GM12878 (cell line): ENCODE results near the gene PPT2. TPM values are rescaled to one million over a fixed set of nuclear protein-coding genes. Genes with fewer than 3 reads are reported as not detected.

Experiments used
- ATAC-seq: fragments of 200-7000 bp; cut with Tn5 transposase; 3 replicates; pipeline ENCODE4 v1.9.1; 2020; ENCODE audit warnings: mild to moderate bottlenecking, moderate library complexity
- BruUV-seq: library from RNA; stranded (reverse); fragments of 400-500 nt; replicated peaks from 2 replicates; lab custom pipeline; 2021; lab: Mats Ljungman, UMichigan
- CTCF ChIA-PET: fragments of 300-600 bp; sonication (Branson Sonifier 250); formaldehyde crosslinking; extraction: SDS; loops from one replicate; lab custom pipeline; 2021; ENCODE audit warnings: inconsistent platforms; lab: Yijun Ruan, JAX
- POLR2A ChIA-PET: fragments of 350-600 bp; formaldehyde crosslinking; extraction: SDS; loops from one replicate; lab custom pipeline; 2021; ENCODE audit warnings: inconsistent platforms; lab: Charles Lee
- RAD21 ChIA-PET: fragments of 300-600 bp; sonication (Branson Sonifier 250); formaldehyde crosslinking; loops from one replicate; lab custom pipeline; 2023; ENCODE audit warnings: antibody characterized with exemption; ENCODE audit not compliant: unreplicated experiment; lab: Charles Lee
- SMC1A ChIA-PET: fragments of 300-600 bp; sonication (Branson Sonifier 250); formaldehyde crosslinking; loops from one replicate; lab custom pipeline; 2023; ENCODE audit not compliant: unreplicated experiment, uncharacterized antibody; lab: Charles Lee
- DNase-seq: peaks from one replicate; pipeline ENCODE4 v3.0.0-alpha.2; 2011; ENCODE audit warnings: low read depth, low spot score
- FAIRE-seq: peaks from 3 replicates; lab custom pipeline; 2011; peaks lifted over from hg19 to GRCh38; lab: Jason Lieb, UNC
- H2AFZ ChIP-seq: 2 replicates; pipeline ENCODE4 v1.6.0; 2011; ENCODE audit warnings: low read depth, low read length, control low read depth; ENCODE audit not compliant: control insufficient read depth
- H3K27ac ChIP-seq: 2 replicates; pipeline ENCODE4 v1.5.1; 2011; ENCODE audit warnings: control low read depth; ENCODE audit not compliant: control insufficient read depth, insufficient read depth
- H3K27me3 ChIP-seq, 2 experiments: replicated peaks in 1 of 2; 2 replicates each; pipeline versions ENCODE4 v1.6.0 to v1.6.1; 2011; ENCODE audit warnings: low read length in 1 of 2; ENCODE audit not compliant: control insufficient read depth in 2 of 2, insufficient read depth in 2 of 2
- H3K36me3 ChIP-seq, 2 experiments: 2 replicates each; pipeline ENCODE4 v1.5.1; 2011; ENCODE audit warnings: low read length in 1 of 2; ENCODE audit not compliant: control insufficient read depth in 2 of 2, insufficient read depth in 2 of 2
- H3K4me1 ChIP-seq: 2 replicates; pipeline ENCODE4 v1.6.1; 2011; ENCODE audit warnings: mild to moderate bottlenecking, low read length, moderate library complexity, mixed read lengths; ENCODE audit not compliant: control insufficient read depth, insufficient read depth
- H3K4me2 ChIP-seq: 2 replicates; pipeline ENCODE4 v1.6.0; 2011; ENCODE audit warnings: control low read depth; ENCODE audit not compliant: control insufficient read depth, insufficient read depth
- H3K4me3 ChIP-seq: fragments of 200-600 bp; sonication (generic); 2 replicates; pipeline ENCODE4 v1.5.1; 2016
- H3K79me2 ChIP-seq: 2 replicates; pipeline ENCODE4 v1.6.0; 2011; ENCODE audit warnings: low read length; ENCODE audit not compliant: control insufficient read depth, insufficient read depth
- H3K9ac ChIP-seq: 2 replicates; pipeline ENCODE4 v1.8.0; 2011; ENCODE audit warnings: low read length, control low read depth, mixed read lengths; ENCODE audit not compliant: control insufficient read depth, insufficient read depth
- H3K9me3 ChIP-seq: replicated peaks from 3 replicates; pipeline ENCODE4 v1.5.1; 2011; ENCODE audit warnings: mild to moderate bottlenecking, low read length; ENCODE audit not compliant: control insufficient read depth, insufficient read depth
- H4K20me1 ChIP-seq: 2 replicates; pipeline ENCODE4 v1.6.0; 2011; ENCODE audit not compliant: control insufficient read depth, insufficient read depth
- CBX5 ChIP-seq: sonication (generic); IDR thresholded peaks from 2 replicates; pipeline ENCODE4 v1.6.1; 2016; ENCODE audit warnings: low read depth, moderate library complexity, mild to moderate bottlenecking, inconsistent platforms
- CHD2 ChIP-seq: IDR thresholded peaks from 2 replicates; pipeline ENCODE4 v1.6.1; 2011; ENCODE audit warnings: low read depth, low read length, improper control_type of control experiment, borderline replicate concordance
- ETV6 ChIP-seq, 2 experiments: fragments of 450-650 bp in 1 of 2; IDR thresholded peaks in 1 of 2; conservative IDR thresholded peaks in 1 of 2; 2 replicates each; pipeline ENCODE4 v1.6.1; 2014; ENCODE audit warnings: antibody characterized with exemption in 1 of 2, borderline replicate concordance in 1 of 2, low read depth in 1 of 2, mild to moderate bottlenecking in 1 of 2, moderate library complexity in 1 of 2
- POLR2A ChIP-seq: IDR thresholded peaks from 2 replicates; pipeline ENCODE4 v1.6.1; 2011; ENCODE audit warnings: low read depth, mild to moderate bottlenecking, low read length
- POU2F2 ChIP-seq: IDR thresholded peaks from 3 replicates; pipeline ENCODE4 v1.6.1; 2011; ENCODE audit warnings: low read depth, mild to moderate bottlenecking, low read length, borderline replicate concordance
- SUPT20H ChIP-seq: IDR thresholded peaks from 2 replicates; pipeline ENCODE4 v1.6.1; 2011; ENCODE audit warnings: low read depth, mild to moderate bottlenecking, low read length, moderate library complexity, borderline replicate concordance; ENCODE audit not compliant: control insufficient read depth
- TAF1 ChIP-seq: IDR thresholded peaks from 2 replicates; pipeline ENCODE4 v1.6.1; 2011; ENCODE audit warnings: mild to moderate bottlenecking, low read depth, low read length, borderline replicate concordance
- YBX1 ChIP-seq: fragments of 450-650 bp; IDR thresholded peaks from 2 replicates; pipeline ENCODE4 v1.6.1; 2016; ENCODE audit warnings: antibody characterized with exemption
- WGBS: methylation state at CpG from one replicate; pipeline ENCODE4 v1.1.6; 2016; ENCODE audit warnings: low lambda C conversion rate; ENCODE audit not compliant: insufficient replicate concordance, insufficient coverage; ENCODE audit errors: missing lambda C conversion rate; 5-methylcytosine and 5-hydroxymethylcytosine counted together
- in situ Hi-C: fragments of 300-500 bp; cut with MboI; formaldehyde crosslinking; loops from 9 replicates; pipeline ENCODE4 v1.14.3; 2018; ENCODE audit warnings: mixed read lengths
- intact Hi-C: fragments of 100-400 bp; cut with micrococcal nuclease; formaldehyde crosslinking; loops from one replicate; pipeline ENCODE4 v1.14.2; 2022; ENCODE audit not compliant: unreplicated experiment
- polyA plus RNA-seq, 11 experiments: library from polyadenylated mRNA; depleted of rRNA in 4 of 11; unstranded in 6 of 11; stranded (reverse) in 5 of 11; fragments of >200 nt; fragmentation: Nextera tagmentation in 4 of 11; fragmentation: Illumina TruSeq in 1 of 11; extraction: Ambion mirVana in 4 of 11; extraction: Trizol in 1 of 11; gene quantifications; 1 replicate in 1 of 11; 2 replicates in 10 of 11; pipeline versions ENCODE4 v1.2.1 to v1.2.3, GENCODE V29; 2011 to 2016; ENCODE audit warnings: inconsistent platforms in 2 of 11, missing spikeins in 2 of 11, low read depth in 1 of 11
- total RNA-seq, 4 experiments: library from RNA; depleted of rRNA in 3 of 4; stranded (reverse); fragments of >200 nt in 3 of 4; fragmentation: Illumina TruSeq in 1 of 4; extraction: Trizol in 1 of 4; gene quantifications; 2 replicates each; pipeline versions ENCODE4 v1.2.1 to v1.2.3, GENCODE V29; 2013 to 2021
- TF ChIP-seq, protein P1 (sequence below): fragments of 450-650 bp; IDR thresholded peaks from 2 replicates; pipeline ENCODE4 v1.6.1; 2017; ENCODE audit warnings: mild to moderate bottlenecking, moderate library complexity

PPT2 gene
- total and polyA plus RNA-seq, 10 of the 15 experiments (the other 5 are each of a cell fraction or from before 2014, with no cell fraction given): 1.3 to 25.5 (median 5.5) TPM

DNA sequence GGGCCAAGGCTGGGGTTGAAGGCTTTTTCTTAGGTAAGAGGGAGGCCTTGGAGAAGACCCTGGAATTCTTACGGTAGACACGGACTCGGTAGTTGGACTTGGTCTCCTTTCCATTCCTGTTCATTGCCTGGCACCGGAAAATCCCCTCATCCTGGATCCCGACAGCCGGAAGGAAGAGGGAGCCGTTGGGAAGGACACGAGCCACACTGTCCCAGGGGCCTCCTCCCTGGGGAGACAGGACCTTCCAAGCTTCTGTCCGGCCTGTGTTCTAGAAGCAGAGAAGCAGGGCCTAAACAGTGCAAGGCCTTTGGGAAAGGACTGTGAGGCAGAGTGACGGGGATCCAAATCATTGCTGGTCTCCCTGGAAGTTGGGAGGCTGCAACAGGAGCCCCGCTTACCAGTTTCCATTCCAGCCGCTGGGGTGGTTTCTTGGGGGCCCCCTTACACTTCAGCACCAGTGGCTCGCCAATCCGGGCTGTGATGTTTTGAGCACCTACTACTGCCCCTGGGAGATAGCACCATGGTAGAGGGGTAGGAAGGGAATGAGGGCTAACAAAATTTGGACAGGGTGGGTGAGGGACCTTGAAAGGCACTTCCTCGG lies 29.6 kb downstream of the PPT2 start:
- TF ChIP-seq YBX1 (no peak), CBX5 (no peak)
- in situ Hi-C loops (no loop called here), intact Hi-C loops (no loop called here)
- Histone ChIP-seq H3K4me2 (no peak overlapping the region), H3K4me1 (peaks cover 21% of the 10 kb centered on the region), H3K27me3 (no peaks in the 10 kb centered on the region), H3K4me3 (no peak overlapping the region), H3K27ac (no peak overlapping the region), H3K36me3 (peaks cover 4 to 9% of the 10 kb centered on the region in 2 experiments; a peak in 3 of 4 replicates), H3K79me2 (peaks cover 22% of the 10 kb centered on the region), H3K9ac (no peak overlapping the region), H2AFZ (no peak overlapping the region), H3K9me3 (no peaks in the 10 kb centered on the region), H4K20me1 (no peaks in the 10 kb centered on the region)
- CTCF ChIA-PET: no interaction called here
- RAD21 ChIA-PET: interaction anchor here (1.2 kb wide), 1 partner anchor 12 kb away, joined by 3 read pairs; no protein-coding TSS in a partner anchor
- SMC1A ChIA-PET: no interaction called here
- DNase-seq (no peak), FAIRE-seq (no peak), ATAC-seq (no peak)
- BruUV-seq: no TSS peak
- WGBS: 88% methylated on average over 15 of the region's 15 CpGs
- POLR2A ChIA-PET: no interaction called here

DNA sequence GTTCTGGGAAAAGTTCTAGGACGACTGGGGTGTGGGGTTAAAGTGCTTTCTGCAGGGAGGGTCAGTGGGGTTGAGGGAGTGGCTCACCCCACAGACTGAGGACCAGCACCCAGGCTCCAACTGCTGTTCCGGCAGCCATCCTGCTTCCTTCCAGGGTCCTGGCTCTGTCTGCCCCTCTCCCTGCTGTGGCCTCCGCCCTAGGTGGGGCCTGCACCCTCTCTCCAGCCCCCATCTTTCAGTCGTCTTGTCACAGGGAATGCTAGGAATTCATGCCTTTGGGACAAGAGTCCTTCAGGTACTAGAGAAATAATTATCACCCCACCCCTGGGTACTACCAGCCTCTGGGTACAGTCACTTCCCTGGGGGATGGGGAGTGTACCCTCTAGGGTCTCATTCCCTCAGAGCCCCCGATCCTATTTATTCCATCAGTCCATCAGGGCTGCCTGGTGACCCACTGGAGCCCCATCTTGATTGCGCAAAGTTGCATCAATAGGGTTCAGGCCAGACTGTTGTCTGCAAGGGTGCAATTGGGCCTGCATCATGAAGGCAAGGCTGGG lies 30.2 kb downstream of the PPT2 start, which contains the start of gene AGER:
Gene AGER, minus strand, starts transcription at position 170 of the 557 bp plus-strand sequence. Its CDS starts 31 bp downstream, at position 139.
- in situ Hi-C loops (no loop called here), intact Hi-C loops (no loop called here)
- CTCF ChIA-PET: no interaction called here
- RAD21 ChIA-PET: no interaction called here
- DNase-seq (no peak), ATAC-seq (no peak), FAIRE-seq (no peak)
- H3K36me3 ChIP-seq: peaks cover 4 to 9% of the 10 kb centered on the region in 2 experiments; a peak in 3 of 4 replicates
- H3K9ac ChIP-seq: no peak within 1 kb of the TSS
- no TSS peak for BruUV-seq
- no peak within 1 kb of the TSS for H3K4me2 ChIP-seq
- SMC1A ChIA-PET: no interaction called here
- H3K9me3 ChIP-seq: no peaks in the 10 kb centered on the region
- no peak within 1 kb of the TSS for H2AFZ ChIP-seq
- peaks cover 22% of the 10 kb centered on the region for H3K79me2 ChIP-seq
- H3K27me3 ChIP-seq: no peaks in the 10 kb centered on the region
- H3K4me3 ChIP-seq: no peak within 1 kb of the TSS
- no peak within 1 kb of the TSS for H3K27ac ChIP-seq
- peaks cover 23% of the 10 kb centered on the region for H3K4me1 ChIP-seq
- no peaks in the 10 kb centered on the region for H4K20me1 ChIP-seq
- 87% methylated on average over 6 of the region's 6 CpGs for WGBS
- POLR2A ChIA-PET: interaction anchor here (1.2 kb wide), 1 partner anchor 12 kb away, joined by 5 read pairs; no protein-coding TSS in a partner anchor
- TF ChIP-seq POLR2A (peak; percentile 49; the same call in 1 of the 2 replicates), CHD2 (no peak), SUPT20H (no peak), POU2F2 (no peak), ETV6 (conservative IDR thresholded peaks at IDR 0.05 in 1 of 2, IDR thresholded peaks at IDR 0.05 in 1 of 2; ENCODE audit: borderline replicate concordance in 1 of 2, low read depth in 1 of 2) (no peak), TAF1 (no peak)
- TF ChIP-seq, protein P1, sequence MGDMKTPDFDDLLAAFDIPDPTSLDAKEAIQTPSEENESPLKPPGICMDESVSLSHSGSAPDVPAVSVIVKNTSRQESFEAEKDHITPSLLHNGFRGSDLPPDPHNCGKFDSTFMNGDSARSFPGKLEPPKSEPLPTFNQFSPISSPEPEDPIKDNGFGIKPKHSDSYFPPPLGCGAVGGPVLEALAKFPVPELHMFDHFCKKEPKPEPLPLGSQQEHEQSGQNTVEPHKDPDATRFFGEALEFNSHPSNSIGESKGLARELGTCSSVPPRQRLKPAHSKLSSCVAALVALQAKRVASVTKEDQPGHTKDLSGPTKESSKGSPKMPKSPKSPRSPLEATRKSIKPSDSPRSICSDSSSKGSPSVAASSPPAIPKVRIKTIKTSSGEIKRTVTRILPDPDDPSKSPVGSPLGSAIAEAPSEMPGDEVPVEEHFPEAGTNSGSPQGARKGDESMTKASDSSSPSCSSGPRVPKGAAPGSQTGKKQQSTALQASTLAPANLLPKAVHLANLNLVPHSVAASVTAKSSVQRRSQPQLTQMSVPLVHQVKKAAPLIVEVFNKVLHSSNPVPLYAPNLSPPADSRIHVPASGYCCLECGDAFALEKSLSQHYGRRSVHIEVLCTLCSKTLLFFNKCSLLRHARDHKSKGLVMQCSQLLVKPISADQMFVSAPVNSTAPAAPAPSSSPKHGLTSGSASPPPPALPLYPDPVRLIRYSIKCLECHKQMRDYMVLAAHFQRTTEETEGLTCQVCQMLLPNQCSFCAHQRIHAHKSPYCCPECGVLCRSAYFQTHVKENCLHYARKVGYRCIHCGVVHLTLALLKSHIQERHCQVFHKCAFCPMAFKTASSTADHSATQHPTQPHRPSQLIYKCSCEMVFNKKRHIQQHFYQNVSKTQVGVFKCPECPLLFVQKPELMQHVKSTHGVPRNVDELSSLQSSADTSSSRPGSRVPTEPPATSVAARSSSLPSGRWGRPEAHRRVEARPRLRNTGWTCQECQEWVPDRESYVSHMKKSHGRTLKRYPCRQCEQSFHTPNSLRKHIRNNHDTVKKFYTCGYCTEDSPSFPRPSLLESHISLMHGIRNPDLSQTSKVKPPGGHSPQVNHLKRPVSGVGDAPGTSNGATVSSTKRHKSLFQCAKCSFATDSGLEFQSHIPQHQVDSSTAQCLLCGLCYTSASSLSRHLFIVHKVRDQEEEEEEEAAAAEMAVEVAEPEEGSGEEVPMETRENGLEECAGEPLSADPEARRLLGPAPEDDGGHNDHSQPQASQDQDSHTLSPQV: no peak
